Stimulated activated CD8-positive, alpha-beta memory T cell treated with anti-CD3 and anti-CD28 coated beads, Interleukin-15, amount 100 ng/mL, for 48 hours (primary cell): Measurements from ENCODE around the gene AMBN.

Experiments
- DNase-seq, 2 donors: peaks; one replicate each; pipeline ENCODE4 v3.0.0-alpha.2; 2020; ENCODE audit warnings: low read depth in 2 of 2

Gene AMBN, protein sequence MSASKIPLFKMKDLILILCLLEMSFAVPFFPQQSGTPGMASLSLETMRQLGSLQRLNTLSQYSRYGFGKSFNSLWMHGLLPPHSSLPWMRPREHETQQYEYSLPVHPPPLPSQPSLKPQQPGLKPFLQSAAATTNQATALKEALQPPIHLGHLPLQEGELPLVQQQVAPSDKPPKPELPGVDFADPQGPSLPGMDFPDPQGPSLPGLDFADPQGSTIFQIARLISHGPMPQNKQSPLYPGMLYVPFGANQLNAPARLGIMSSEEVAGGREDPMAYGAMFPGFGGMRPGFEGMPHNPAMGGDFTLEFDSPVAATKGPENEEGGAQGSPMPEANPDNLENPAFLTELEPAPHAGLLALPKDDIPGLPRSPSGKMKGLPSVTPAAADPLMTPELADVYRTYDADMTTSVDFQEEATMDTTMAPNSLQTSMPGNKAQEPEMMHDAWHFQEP

DNA sequence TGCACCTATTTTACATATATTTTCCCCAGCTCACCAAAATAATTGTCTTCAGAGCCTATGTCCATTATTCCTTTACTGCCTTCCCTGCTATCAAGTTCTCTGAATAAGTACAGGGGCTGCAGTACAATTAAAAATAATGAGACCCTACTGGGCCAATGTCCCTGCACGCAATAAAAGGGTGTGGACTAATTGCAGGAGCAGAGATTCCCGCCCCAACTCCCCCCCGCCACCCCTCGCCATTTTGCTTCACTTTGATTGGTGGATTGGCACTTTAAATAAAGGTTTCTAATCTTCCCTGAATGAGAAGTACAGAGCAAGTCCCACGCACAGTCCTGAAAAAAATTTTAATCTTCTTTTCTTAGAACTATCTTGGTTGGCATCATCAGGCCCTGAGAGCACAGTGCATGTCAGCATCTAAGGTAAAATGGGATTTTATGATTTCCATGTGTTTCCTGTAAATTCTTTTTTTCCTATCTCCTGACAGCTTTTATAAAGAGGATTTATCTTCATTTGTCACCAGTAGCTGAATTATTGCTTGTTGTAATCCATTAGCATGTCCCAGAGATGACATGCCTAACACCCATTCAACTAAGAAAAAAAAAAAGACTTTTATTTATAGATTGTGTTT is at the start of gene AMBN:
AMBN (plus strand) TSS at position 302 of the 628 bp plus-strand sequence; CDS start at position 405, 103 bp downstream.
- no peak for DNase-seq

GRCh38 chr4:70544279-70544868 is 47.7 kb upstream of the AMBN start:
- no peak for DNase-seq

DNA sequence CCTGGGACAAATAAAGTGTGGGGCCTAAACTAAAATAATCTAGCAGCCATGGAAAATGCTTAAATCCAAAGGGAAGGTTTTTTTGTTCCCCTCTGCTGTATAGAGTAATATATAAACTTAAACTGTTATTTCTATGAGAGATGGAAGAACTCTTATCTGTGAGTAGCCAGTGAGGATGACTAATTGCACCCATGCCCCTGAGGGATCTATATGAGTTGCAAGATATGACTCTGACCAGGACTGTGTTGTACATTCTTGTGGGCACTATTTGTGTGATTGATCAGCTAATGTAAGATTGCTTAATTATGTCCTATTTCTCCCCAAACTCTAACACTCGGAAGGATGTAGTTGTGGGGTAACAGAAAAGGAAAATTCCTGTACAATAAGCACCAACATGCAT is 35.2 kb upstream of the AMBN start:
- no peak for DNase-seq

DNA sequence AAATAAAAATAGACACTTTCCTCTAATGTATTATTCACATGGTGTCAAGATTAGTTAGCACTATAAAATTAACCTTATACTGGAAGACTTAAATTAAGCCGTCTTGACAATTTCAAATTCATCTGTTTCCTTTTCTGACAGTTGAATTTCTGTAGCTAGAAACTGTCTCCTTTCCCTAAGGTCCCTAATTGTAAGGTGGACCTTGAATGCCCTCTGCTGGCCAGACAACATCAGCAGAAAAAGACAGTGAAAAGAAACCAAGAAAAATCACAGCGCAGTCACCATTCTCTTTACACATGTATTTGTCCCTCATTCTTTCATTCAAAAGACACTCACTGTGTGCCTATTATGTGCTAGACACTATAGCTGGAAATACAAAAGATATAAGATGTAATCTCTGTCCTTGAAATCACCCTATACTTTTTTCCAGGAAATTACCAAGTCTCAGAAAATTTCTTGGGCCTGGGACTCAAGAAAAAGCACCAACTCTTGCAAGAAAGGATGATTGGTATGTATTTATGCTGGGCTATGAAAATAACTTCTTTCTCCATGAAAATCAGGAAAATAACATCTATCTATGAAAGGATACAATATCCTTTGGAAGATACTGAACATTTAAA is 32.7 kb upstream of the AMBN start:
- no peak for DNase-seq

DNA sequence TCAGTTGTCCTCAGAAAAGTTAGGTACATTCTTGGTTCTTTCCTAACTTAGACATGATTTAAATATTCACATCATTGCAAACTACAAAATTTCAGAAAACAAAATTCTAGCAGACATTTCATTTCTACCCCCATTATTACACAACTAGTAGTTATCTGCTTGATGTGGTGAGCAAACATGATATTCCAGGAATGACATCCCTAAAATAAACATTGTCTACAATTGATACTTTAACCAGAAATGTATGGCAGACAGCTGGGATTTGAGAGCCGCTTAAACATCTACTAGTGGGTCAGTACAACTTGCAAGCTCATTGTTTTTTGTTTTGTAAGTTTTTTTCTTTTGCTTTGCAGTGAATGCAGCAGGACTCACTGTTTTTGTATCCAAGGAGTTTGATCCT is 32.1 kb upstream of the AMBN start:
- DNase-seq = no peak

GRCh38 chr4:70564033-70564432 is 28.0 kb upstream of the AMBN start:
- no peak for DNase-seq

GRCh38 chr4:70570796-70571195 is 21.3 kb upstream of the AMBN start:
- DNase-seq = no peak

DNA sequence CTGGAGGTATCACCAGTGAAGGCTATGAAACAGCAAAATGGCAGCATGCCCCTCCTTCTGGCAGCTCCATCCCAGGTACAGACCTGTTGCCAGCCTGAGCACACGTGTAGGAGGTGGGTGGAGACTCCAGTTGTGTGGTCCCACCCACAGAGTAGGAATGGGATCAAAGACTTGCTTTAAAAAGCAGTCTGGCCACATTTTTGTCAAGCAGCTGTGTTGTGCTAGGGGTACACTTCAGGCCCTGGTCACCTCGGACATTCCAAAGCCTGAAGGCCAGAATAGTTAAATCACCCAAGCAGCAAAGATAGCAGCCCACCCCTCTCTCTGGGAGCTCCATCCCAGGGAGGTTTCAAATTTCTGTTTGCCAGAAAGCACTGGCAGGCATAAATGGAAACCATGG is 20.3 kb upstream of the AMBN start:
- no peak for DNase-seq

DNA sequence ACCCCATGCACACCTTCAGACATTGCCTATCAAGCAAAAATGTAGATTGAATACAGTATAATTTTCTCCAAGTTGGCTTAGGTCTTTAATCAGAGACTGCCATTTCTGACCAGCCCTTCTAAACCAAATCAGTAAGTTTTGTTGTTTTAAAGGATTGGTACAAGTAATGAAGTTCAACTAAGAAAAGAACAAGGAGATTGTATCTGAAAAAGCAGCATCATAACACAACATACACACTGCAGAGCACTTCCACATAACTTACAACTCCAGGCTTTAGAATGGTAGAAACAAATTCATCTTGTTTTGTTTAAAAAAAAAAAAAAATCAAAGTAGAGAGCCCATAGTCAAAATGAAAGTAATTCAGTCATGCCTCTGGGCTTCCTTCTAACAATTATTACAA is 16.1 kb upstream of the AMBN start:
- DNase-seq = no peak

- no peak for DNase-seq
These were observed 14.7 kb upstream of the AMBN start for GRCh38 chr4:70577220-70577927.

DNA sequence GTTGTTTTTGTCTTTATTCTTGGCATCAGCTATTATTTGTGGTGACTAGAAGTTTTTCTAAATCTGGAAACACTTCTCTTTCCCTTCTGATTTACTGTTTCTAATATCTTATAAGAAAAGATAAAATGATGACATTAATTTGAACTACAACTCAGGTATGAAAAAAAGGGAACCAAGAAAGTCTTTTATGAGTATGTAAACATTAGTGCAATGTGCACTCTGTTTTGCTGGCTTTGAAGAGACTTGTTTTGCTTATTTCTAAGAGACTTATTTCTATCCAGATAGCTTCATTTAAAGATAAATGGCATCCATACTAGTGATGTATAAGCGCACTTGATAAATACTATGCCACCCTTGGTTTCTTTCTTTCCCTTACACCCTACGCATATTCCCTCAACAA is 10.1 kb upstream of the AMBN start:
- no peak for DNase-seq

GRCh38 chr4:70583952-70584834 is 7.9 kb upstream of the AMBN start:
- DNase-seq = no peak

DNA sequence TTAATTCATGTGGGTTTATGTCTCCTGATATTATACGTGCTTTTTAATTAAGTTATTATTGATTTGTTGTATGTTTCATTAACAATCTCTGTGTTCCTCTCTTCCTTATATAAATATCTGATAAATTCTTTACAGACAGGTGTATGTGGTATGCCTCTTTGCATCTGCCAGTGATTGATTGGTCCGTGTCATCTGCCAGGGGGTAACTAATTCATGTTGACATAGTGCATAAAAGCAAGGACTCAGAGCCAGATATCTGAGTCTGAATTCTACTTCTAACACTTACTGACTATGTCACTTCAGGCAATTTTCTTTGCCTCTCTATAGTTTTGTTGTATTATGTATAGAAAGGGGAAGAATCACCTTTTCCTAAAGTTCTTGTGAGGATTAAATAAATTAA is 5.2 kb upstream of the AMBN start:
- DNase-seq = no peak

DNA sequence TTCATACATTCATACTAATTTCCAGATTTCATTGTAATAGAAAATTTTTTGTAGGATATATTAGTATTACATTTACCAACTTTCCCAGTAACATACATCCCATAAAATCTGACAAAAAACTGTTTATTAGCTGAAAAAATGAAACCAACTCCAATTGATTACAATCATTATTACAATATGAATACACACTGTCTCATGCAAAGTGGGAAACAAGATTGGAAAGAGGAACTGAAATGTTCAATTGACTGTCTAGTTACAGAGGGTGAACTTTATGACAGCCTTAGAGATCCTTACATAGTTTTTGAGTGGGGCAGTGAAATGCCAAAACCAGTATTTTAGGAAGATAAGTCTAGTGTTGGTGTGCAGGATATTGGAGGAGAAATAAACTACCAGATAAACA is 2.3 kb upstream of the AMBN start:
- no peak for DNase-seq

DNA sequence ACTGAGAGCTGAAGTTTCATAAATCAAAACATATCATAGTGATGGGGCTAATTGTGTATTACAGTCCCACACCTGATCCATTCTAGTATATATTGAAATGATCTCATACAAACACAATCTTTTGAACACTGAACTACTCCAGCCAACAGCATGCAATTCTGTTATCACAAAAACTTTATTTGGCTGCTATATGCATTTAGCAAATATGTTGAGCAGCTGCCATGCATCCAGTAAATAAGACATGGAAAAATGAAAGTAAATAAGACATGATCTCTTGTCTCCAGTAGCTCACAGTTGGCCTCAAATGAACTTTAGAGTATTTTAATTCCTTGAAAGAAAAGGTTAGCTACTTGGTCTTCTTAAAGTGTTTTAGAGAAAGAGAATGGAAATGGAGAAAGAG is 2.1 kb downstream of the AMBN start:
- no peak for DNase-seq

GRCh38 chr4:70600305-70600704 is 8.2 kb downstream of the AMBN start:
- DNase-seq = no peak

GRCh38 chr4:70600977-70601376 is 8.9 kb downstream of the AMBN start:
- no peak for DNase-seq

DNA sequence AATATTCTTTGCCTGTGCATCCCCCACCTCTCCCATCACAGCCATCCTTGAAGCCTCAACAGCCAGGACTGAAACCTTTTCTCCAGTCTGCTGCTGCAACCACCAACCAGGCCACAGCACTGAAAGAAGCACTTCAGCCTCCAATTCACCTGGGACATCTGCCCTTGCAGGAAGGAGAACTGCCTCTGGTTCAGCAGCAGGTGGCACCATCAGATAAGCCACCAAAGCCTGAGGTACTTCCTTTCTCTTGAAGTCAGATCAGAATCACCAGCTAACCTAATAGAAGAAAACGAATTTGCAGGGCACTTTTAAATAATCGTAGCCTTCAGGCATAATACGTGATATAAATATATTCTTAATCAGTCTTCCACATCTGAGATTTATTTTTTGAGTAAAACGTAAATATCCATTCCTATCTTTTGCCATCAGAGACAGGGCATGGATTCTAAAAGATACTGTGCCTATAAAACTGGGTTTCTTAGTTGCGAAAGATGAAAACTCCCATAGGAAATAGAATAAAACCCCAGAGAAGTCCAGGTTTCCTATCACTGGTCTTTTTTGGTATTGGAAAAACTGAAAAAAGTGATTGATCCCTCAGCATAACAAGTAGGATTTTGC is 9.5 kb downstream of the AMBN start:
- peak; percentile 24 to 25 for DNase-seq

- DNase-seq = no peak
These were observed 11.8 kb downstream of the AMBN start for GRCh38 chr4:70603856-70604255.

DNA sequence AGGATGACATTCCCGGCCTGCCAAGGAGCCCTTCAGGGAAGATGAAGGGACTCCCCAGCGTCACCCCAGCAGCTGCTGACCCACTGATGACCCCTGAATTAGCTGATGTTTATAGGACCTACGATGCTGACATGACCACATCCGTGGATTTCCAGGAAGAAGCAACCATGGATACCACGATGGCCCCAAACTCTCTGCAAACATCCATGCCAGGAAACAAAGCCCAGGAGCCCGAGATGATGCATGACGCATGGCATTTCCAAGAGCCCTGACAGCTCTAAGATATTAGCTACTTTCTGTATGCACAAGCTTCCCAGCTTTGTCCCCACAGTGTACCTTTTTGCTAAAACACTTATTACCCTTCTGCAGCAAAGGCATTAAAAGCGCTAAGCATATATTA is 14.4 kb downstream of the AMBN start:
- no peak for DNase-seq
